ENCODE data around the gene HAL. TPM values are rescaled to one million over a fixed set of nuclear protein-coding genes. Genes with fewer than 3 reads are reported as not detected.

HAL gene
- total RNA-seq, 1 donor: 0.36 TPM

- Histone ChIP-seq H3K4me3 (ENCODE audit: insufficient read depth, low read length) (no peak overlapping the region), H3K27me3 (ENCODE audit: insufficient read depth, low read length) (no peaks in the 10 kb centered on the region), H2AFZ (ENCODE audit: low read length) (peak overlapping the region; percentile 27), H3K9me3 (ENCODE audit: low read depth, low read length) (no peaks in the 10 kb centered on the region), H3K27ac (ENCODE audit: low read depth, low read length) (no peak overlapping the region), H3K79me2 (ENCODE audit: insufficient read depth, low read length) (no peaks in the 10 kb centered on the region), H3K36me3 (ENCODE audit: insufficient read depth, low read length) (no peaks in the 10 kb centered on the region), H4K20me1 (ENCODE audit: insufficient read depth, low read length) (no peaks in the 10 kb centered on the region), H3K4me1 (ENCODE audit: insufficient read depth, low read length) (peaks cover 11% of the 10 kb centered on the region), H3K4me2 (ENCODE audit: insufficient read depth, low read length) (peak overlapping the region; percentile 17)
- peak; percentile 73 for DNase-seq (ENCODE audit: insufficient read length, low spot score, missing footprints)
- peak; percentile 66 for TF ChIP-seq CTCF (IDR thresholded peaks at IDR 0.05; ENCODE audit: extremely low read depth, low read depth, low read length)
Measured at GRCh38 chr12:95998611-95999286, 2.6 kb upstream of the HAL start.

- no peak for TF ChIP-seq CTCF (IDR thresholded peaks at IDR 0.05; ENCODE audit: extremely low read depth, low read depth, low read length)
- no peaks in the 10 kb centered on the region for H3K9me3 ChIP-seq (ENCODE audit: low read depth, low read length)
- H3K4me3 ChIP-seq (ENCODE audit: insufficient read depth, low read length): no peak overlapping the region
- no peaks in the 10 kb centered on the region for H3K36me3 ChIP-seq (ENCODE audit: insufficient read depth, low read length)
- no peaks in the 10 kb centered on the region for H4K20me1 ChIP-seq (ENCODE audit: insufficient read depth, low read length)
- no peak overlapping the region for H3K4me2 ChIP-seq (ENCODE audit: insufficient read depth, low read length)
- H3K79me2 ChIP-seq (ENCODE audit: insufficient read depth, low read length): no peaks in the 10 kb centered on the region
- no peak overlapping the region for H3K27ac ChIP-seq (ENCODE audit: low read depth, low read length)
- peaks cover 11% of the 10 kb centered on the region for H3K4me1 ChIP-seq (ENCODE audit: insufficient read depth, low read length)
- no peaks in the 10 kb centered on the region for H3K27me3 ChIP-seq (ENCODE audit: insufficient read depth, low read length)
- peak; percentile 60 for DNase-seq (ENCODE audit: insufficient read length, low spot score, missing footprints)
- no peak overlapping the region for H2AFZ ChIP-seq (ENCODE audit: low read length)
Measured at GRCh38 chr12:95997911-95998510, 1.9 kb upstream of the HAL start.

- no peak overlapping the region for H3K4me3 ChIP-seq (ENCODE audit: insufficient read depth, low read length)
- H3K27me3 ChIP-seq (ENCODE audit: insufficient read depth, low read length): no peaks in the 10 kb centered on the region
Measured at GRCh38 chr12:95997276-95997675, 1.1 kb upstream of the HAL start.

More at GRCh38 chr12:95997276-95997675, 1.1 kb upstream of the HAL start:
- H4K20me1 ChIP-seq (ENCODE audit: insufficient read depth, low read length): no peaks in the 10 kb centered on the region
- H2AFZ ChIP-seq (ENCODE audit: low read length): no peak overlapping the region
- no peak overlapping the region for H3K4me2 ChIP-seq (ENCODE audit: insufficient read depth, low read length)
- H3K27ac ChIP-seq (ENCODE audit: low read depth, low read length): no peak overlapping the region
- no peaks in the 10 kb centered on the region for H3K9me3 ChIP-seq (ENCODE audit: low read depth, low read length)
- H3K36me3 ChIP-seq (ENCODE audit: insufficient read depth, low read length): no peaks in the 10 kb centered on the region
- no peaks in the 10 kb centered on the region for H3K79me2 ChIP-seq (ENCODE audit: insufficient read depth, low read length)
- peaks cover 11% of the 10 kb centered on the region for H3K4me1 ChIP-seq (ENCODE audit: insufficient read depth, low read length)
- no peak for TF ChIP-seq CTCF (IDR thresholded peaks at IDR 0.05; ENCODE audit: extremely low read depth, low read depth, low read length)
- DNase-seq (ENCODE audit: insufficient read length, low spot score, missing footprints): no peak
